H1 (cell line): ENCODE measurements around the gene RILPL2. TPM values are rescaled to one million over a fixed set of nuclear protein-coding genes. Genes with fewer than 3 reads are reported as not detected.

Source experiments
- CEBPB ChIP-seq: IDR thresholded peaks from 2 replicates; pipeline ENCODE4 v1.6.1; 2012; ENCODE audit warnings: low read depth, low read length
- NANOG ChIP-seq: IDR thresholded peaks from 2 replicates; pipeline ENCODE4 v1.6.1; 2011; ENCODE audit warnings: low read length, low read depth, mild to moderate bottlenecking, inconsistent platforms; ENCODE audit not compliant: insufficient read depth, poor library complexity, severe bottlenecking
- SIN3A ChIP-seq, 2 experiments: IDR thresholded peaks in 1 of 2; conservative IDR thresholded peaks in 1 of 2; 2 replicates each; pipeline ENCODE4 v1.6.1; 2011 to 2012; ENCODE audit warnings: low read length in 2 of 2, improper control_type of control experiment in 1 of 2, low read depth in 1 of 2, mild to moderate bottlenecking in 1 of 2
- SP1 ChIP-seq: IDR thresholded peaks from 2 replicates; pipeline ENCODE4 v1.6.1; 2011; ENCODE audit warnings: low read depth, low read length
- TCF12 ChIP-seq: IDR thresholded peaks from 2 replicates; pipeline ENCODE4 v1.6.1; 2011; ENCODE audit warnings: low read depth, mild to moderate bottlenecking, low read length
- polyA plus RNA-seq, 7 experiments: library from polyadenylated mRNA; depleted of rRNA in 3 of 7; stranded (reverse) in 5 of 7; unstranded in 2 of 7; fragments of >200 nt in 5 of 7; fragments of 200-250 nt in 2 of 7; gene quantifications; 1 replicate in 5 of 7; 2 replicates in 1 of 7; 4 replicates in 1 of 7; pipeline versions ENCODE4 v1.2.1 to v1.2.3, GENCODE V29; 2011 to 2013; ENCODE audit warnings: missing spikeins in 2 of 7, mixed read lengths in 2 of 7
- total RNA-seq: library from RNA; stranded (reverse); fragmentation: NEBNext Ultra II Directional; extraction: Animal tissue kit (Norgen Biotek cat#: 25700); gene quantifications from 2 replicates; pipeline ENCODE4 v1.2.1, GENCODE V29; 2021
- TF ChIP-seq, protein P1 (sequence below): fragments of 300-600 bp; sonication (generic); IDR thresholded peaks from 2 replicates; pipeline ENCODE4 v1.7.1; 2012; ENCODE audit warnings: low read length, moderate library complexity, mild to moderate bottlenecking, inconsistent platforms; ENCODE audit not compliant: insufficient replicate concordance

Gene RILPL2
- total and polyA plus RNA-seq, 2 of the 8 experiments (the other 6 are each of a cell fraction or from before 2014, with no cell fraction given) = 0.77 to 1.4 TPM

DNA sequence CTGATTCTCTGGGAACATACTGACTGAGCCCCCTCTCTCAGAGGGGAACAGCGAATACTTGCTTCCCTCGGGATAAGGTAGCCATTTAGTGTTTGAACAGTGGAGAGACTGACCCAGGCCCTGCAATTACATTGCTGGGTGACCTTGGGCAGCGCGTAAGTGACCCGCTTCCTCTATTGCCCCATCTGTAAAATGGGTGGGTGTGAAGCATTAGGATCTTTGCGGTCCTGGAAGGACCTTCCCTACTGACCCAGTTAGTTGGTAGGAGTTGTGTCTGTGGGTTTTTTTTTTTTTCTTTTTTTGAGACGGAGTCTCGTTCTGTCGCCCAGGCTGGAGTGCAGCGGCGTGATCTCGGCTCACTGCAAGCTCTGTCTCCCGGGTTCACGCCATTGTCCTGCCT lies 53.8 kb downstream of the RILPL2 start (continued):
- TF ChIP-seq, protein P1, sequence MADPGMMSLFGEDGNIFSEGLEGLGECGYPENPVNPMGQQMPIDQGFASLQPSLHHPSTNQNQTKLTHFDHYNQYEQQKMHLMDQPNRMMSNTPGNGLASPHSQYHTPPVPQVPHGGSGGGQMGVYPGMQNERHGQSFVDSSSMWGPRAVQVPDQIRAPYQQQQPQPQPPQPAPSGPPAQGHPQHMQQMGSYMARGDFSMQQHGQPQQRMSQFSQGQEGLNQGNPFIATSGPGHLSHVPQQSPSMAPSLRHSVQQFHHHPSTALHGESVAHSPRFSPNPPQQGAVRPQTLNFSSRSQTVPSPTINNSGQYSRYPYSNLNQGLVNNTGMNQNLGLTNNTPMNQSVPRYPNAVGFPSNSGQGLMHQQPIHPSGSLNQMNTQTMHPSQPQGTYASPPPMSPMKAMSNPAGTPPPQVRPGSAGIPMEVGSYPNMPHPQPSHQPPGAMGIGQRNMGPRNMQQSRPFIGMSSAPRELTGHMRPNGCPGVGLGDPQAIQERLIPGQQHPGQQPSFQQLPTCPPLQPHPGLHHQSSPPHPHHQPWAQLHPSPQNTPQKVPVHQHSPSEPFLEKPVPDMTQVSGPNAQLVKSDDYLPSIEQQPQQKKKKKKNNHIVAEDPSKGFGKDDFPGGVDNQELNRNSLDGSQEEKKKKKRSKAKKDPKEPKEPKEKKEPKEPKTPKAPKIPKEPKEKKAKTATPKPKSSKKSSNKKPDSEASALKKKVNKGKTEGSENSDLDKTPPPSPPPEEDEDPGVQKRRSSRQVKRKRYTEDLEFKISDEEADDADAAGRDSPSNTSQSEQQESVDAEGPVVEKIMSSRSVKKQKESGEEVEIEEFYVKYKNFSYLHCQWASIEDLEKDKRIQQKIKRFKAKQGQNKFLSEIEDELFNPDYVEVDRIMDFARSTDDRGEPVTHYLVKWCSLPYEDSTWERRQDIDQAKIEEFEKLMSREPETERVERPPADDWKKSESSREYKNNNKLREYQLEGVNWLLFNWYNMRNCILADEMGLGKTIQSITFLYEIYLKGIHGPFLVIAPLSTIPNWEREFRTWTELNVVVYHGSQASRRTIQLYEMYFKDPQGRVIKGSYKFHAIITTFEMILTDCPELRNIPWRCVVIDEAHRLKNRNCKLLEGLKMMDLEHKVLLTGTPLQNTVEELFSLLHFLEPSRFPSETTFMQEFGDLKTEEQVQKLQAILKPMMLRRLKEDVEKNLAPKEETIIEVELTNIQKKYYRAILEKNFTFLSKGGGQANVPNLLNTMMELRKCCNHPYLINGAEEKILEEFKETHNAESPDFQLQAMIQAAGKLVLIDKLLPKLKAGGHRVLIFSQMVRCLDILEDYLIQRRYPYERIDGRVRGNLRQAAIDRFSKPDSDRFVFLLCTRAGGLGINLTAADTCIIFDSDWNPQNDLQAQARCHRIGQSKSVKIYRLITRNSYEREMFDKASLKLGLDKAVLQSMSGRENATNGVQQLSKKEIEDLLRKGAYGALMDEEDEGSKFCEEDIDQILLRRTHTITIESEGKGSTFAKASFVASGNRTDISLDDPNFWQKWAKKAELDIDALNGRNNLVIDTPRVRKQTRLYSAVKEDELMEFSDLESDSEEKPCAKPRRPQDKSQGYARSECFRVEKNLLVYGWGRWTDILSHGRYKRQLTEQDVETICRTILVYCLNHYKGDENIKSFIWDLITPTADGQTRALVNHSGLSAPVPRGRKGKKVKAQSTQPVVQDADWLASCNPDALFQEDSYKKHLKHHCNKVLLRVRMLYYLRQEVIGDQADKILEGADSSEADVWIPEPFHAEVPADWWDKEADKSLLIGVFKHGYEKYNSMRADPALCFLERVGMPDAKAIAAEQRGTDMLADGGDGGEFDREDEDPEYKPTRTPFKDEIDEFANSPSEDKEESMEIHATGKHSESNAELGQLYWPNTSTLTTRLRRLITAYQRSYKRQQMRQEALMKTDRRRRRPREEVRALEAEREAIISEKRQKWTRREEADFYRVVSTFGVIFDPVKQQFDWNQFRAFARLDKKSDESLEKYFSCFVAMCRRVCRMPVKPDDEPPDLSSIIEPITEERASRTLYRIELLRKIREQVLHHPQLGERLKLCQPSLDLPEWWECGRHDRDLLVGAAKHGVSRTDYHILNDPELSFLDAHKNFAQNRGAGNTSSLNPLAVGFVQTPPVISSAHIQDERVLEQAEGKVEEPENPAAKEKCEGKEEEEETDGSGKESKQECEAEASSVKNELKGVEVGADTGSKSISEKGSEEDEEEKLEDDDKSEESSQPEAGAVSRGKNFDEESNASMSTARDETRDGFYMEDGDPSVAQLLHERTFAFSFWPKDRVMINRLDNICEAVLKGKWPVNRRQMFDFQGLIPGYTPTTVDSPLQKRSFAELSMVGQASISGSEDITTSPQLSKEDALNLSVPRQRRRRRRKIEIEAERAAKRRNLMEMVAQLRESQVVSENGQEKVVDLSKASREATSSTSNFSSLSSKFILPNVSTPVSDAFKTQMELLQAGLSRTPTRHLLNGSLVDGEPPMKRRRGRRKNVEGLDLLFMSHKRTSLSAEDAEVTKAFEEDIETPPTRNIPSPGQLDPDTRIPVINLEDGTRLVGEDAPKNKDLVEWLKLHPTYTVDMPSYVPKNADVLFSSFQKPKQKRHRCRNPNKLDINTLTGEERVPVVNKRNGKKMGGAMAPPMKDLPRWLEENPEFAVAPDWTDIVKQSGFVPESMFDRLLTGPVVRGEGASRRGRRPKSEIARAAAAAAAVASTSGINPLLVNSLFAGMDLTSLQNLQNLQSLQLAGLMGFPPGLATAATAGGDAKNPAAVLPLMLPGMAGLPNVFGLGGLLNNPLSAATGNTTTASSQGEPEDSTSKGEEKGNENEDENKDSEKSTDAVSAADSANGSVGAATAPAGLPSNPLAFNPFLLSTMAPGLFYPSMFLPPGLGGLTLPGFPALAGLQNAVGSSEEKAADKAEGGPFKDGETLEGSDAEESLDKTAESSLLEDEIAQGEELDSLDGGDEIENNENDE = no peak
- no peak for TF ChIP-seq TCF12
- TF ChIP-seq SIN3A (conservative IDR thresholded peaks at IDR 0.05 in 1 of 2, IDR thresholded peaks at IDR 0.05 in 1 of 2; ENCODE audit: low read depth in 1 of 2, low read length in 2 of 2) = no peak
- TF ChIP-seq NANOG = no peak
- TF ChIP-seq CEBPB = no peak
- no peak for TF ChIP-seq SP1
